H1 (cell line): ENCODE data around the gene PFKP. TPM values are rescaled to one million over a fixed set of nuclear protein-coding genes. Genes with fewer than 3 reads are reported as not detected.

Source experiments
- CTCF ChIA-PET: fragments of 300-600 bp; sonication (Branson Sonifier 250); formaldehyde crosslinking; loops from one replicate; lab custom pipeline; 2021; ENCODE audit not compliant: partially characterized antibody; lab: Charles Lee
- POLR2A ChIA-PET: fragments of 300-600 bp; sonication (Branson Sonifier 250); formaldehyde crosslinking; loops from one replicate; lab custom pipeline; 2021; ENCODE audit warnings: inconsistent platforms; ENCODE audit not compliant: partially characterized antibody; lab: Charles Lee
- DNase-seq, 2 experiments: peaks; one replicate each; pipeline versions ENCODE4 v3.0.0 to v3.0.0-alpha.2; 2010 to 2022; ENCODE audit warnings: low spot score in 2 of 2, low read depth in 1 of 2, mixed read lengths in 1 of 2
- FAIRE-seq: peaks from 2 replicates; lab custom pipeline; 2011; peaks lifted over from hg19 to GRCh38; lab: Jason Lieb, UNC
- H2AFZ ChIP-seq: 2 replicates; pipeline ENCODE4 v1.8.1; 2012; ENCODE audit warnings: low read length, inconsistent platforms
- H2AK5ac ChIP-seq: 2 replicates; pipeline ENCODE4 v1.6.1; 2013; ENCODE audit warnings: low read depth, low read length
- H2BK120ac ChIP-seq: replicated peaks from 2 replicates; pipeline ENCODE3; 2013; ENCODE audit warnings: low read depth, low read length, inconsistent platforms
- H2BK12ac ChIP-seq: 2 replicates; pipeline ENCODE4 v1.6.1; 2013; ENCODE audit warnings: low read depth, low read length
- H2BK15ac ChIP-seq: 2 replicates; pipeline ENCODE4 v1.6.1; 2013; ENCODE audit warnings: low read length
- H2BK20ac ChIP-seq: 2 replicates; pipeline ENCODE4 v1.6.1; 2013; ENCODE audit warnings: low read length
- H2BK5ac ChIP-seq: 2 replicates; pipeline ENCODE4 v1.6.1; 2013; ENCODE audit warnings: low read depth, low read length
- H3K14ac ChIP-seq: 2 replicates; pipeline ENCODE4 v1.6.1; 2013; ENCODE audit warnings: inconsistent platforms; ENCODE audit not compliant: insufficient read length
- H3K18ac ChIP-seq: 2 replicates; pipeline ENCODE4 v1.6.1; 2013; ENCODE audit warnings: low read length; ENCODE audit errors: extremely low read depth
- H3K23ac ChIP-seq: 2 replicates; pipeline ENCODE4 v1.6.1; 2013; ENCODE audit warnings: inconsistent platforms; ENCODE audit not compliant: insufficient read length
- H3K23me2 ChIP-seq: 2 replicates; pipeline ENCODE4 v1.6.1; 2013; ENCODE audit warnings: low read depth, low read length
- H3K27ac ChIP-seq: 2 replicates; pipeline ENCODE4 v1.6.1; 2011; ENCODE audit warnings: low read depth, low read length, inconsistent platforms
- H3K27me3 ChIP-seq, 4 experiments: replicated peaks in 1 of 4; 1 replicate in 1 of 4; 2 replicates in 3 of 4; pipeline versions ENCODE4 v1.6.1 to v1.8.1; 2011 to 2013; ENCODE audit warnings: low read length in 3 of 4, mild to moderate bottlenecking in 3 of 4, inconsistent platforms in 2 of 4, mixed read lengths in 2 of 4, moderate library complexity in 1 of 4; ENCODE audit not compliant: control insufficient read depth in 3 of 4, insufficient read depth in 3 of 4; ENCODE audit errors: extremely low read depth in 1 of 4
- H3K36me3 ChIP-seq, 4 experiments: 2 replicates each; pipeline versions ENCODE4 v1.6.1 to v1.8.1; 2011 to 2013; ENCODE audit warnings: mild to moderate bottlenecking in 4 of 4, low read length in 3 of 4, moderate library complexity in 2 of 4, control low read depth in 1 of 4, inconsistent platforms in 1 of 4; ENCODE audit not compliant: insufficient read depth in 4 of 4, control insufficient read depth in 2 of 4
- H3K4ac ChIP-seq: replicated peaks from 2 replicates; pipeline ENCODE3; 2013; ENCODE audit warnings: low read length, low read depth, mixed read lengths, inconsistent platforms; ENCODE audit not compliant: insufficient read length
- H3K4me1 ChIP-seq, 4 experiments: replicated peaks in 1 of 4; 1 replicate in 1 of 4; 2 replicates in 3 of 4; pipeline versions ENCODE4 v1.6.1 to v1.8.1; 2011 to 2013; ENCODE audit warnings: low read length in 3 of 4, inconsistent platforms in 2 of 4, mixed read lengths in 1 of 4; ENCODE audit not compliant: insufficient read depth in 4 of 4, control insufficient read depth in 3 of 4
- H3K4me2 ChIP-seq, 2 experiments: 2 replicates each; pipeline versions ENCODE4 v1.6.1 to v1.8.1; 2011 to 2013; ENCODE audit warnings: low read depth in 2 of 2, low read length in 2 of 2, control low read depth in 1 of 2, inconsistent platforms in 1 of 2, mild to moderate bottlenecking in 1 of 2; ENCODE audit not compliant: insufficient read depth in 1 of 2
- H3K4me3 ChIP-seq, 4 experiments: fragments of 200-600, 300-600 bp in 1 of 4; sonication (generic), shearing (Covaris generic), sonication (Bioruptor Twin) in 1 of 4; 2 replicates each; pipeline versions ENCODE4 v1.5.1 to v1.8.1; 2011 to 2016; ENCODE audit warnings: low read length in 4 of 4, low read depth in 3 of 4, control low read depth in 2 of 4, inconsistent platforms in 2 of 4, mild to moderate bottlenecking in 2 of 4, mixed read lengths in 1 of 4, moderate library complexity in 1 of 4; ENCODE audit not compliant: insufficient read depth in 2 of 4; ENCODE audit errors: extremely low read depth in 1 of 4
- H3K56ac ChIP-seq: replicated peaks from 2 replicates; pipeline ENCODE3; 2013; ENCODE audit warnings: low read depth, mild to moderate bottlenecking, mixed read lengths, low read length, inconsistent platforms; ENCODE audit not compliant: insufficient read length
- H3K79me1 ChIP-seq: 2 replicates; pipeline ENCODE4 v1.6.1; 2013; ENCODE audit warnings: low read depth, low read length, control low read depth
- H3K79me2 ChIP-seq, 2 experiments: 2 replicates each; pipeline versions ENCODE4 v1.6.1 to v1.8.1; 2012 to 2013; ENCODE audit warnings: low read length in 2 of 2, mild to moderate bottlenecking in 2 of 2, inconsistent platforms in 1 of 2; ENCODE audit not compliant: insufficient read depth in 2 of 2, control insufficient read depth in 1 of 2
- H3K9ac ChIP-seq, 4 experiments: replicated peaks in 1 of 4; 1 replicate in 1 of 4; 2 replicates in 3 of 4; pipeline versions ENCODE4 v1.6.1 to v1.8.1; 2011 to 2013; ENCODE audit warnings: low read depth in 3 of 4, low read length in 3 of 4, control low read depth in 2 of 4, mild to moderate bottlenecking in 2 of 4, moderate library complexity in 2 of 4, inconsistent platforms in 1 of 4; ENCODE audit errors: extremely low read depth in 1 of 4
- H3K9me3 ChIP-seq, 2 experiments: 2 replicates each; pipeline versions ENCODE4 v1.6.1 to v1.8.1; 2012 to 2013; ENCODE audit warnings: mild to moderate bottlenecking in 2 of 2, moderate library complexity in 2 of 2, control low read depth in 1 of 2, inconsistent platforms in 1 of 2, low read depth in 1 of 2, low read length in 1 of 2, mixed read lengths in 1 of 2; ENCODE audit not compliant: insufficient read depth in 2 of 2
- H4K20me1 ChIP-seq, 2 experiments: replicated peaks in 1 of 2; 2 replicates each; pipeline versions ENCODE3 to v1.8.1; 2011 to 2013; ENCODE audit warnings: inconsistent platforms in 2 of 2, low read length in 2 of 2, mild to moderate bottlenecking in 1 of 2; ENCODE audit not compliant: insufficient read depth in 2 of 2, control insufficient read depth in 1 of 2
- H4K5ac ChIP-seq: 2 replicates; pipeline ENCODE4 v1.6.1; 2013; ENCODE audit warnings: low read length, low read depth, mixed read lengths, inconsistent platforms; ENCODE audit not compliant: insufficient read length
- H4K8ac ChIP-seq: 2 replicates; pipeline ENCODE4 v1.8.0; 2013; ENCODE audit warnings: mild to moderate bottlenecking, moderate library complexity, low read length, inconsistent platforms; ENCODE audit not compliant: insufficient read depth; ENCODE audit errors: extremely low read depth
- H4K91ac ChIP-seq: replicated peaks from 2 replicates; pipeline ENCODE3; 2013; ENCODE audit warnings: low read length, mixed read lengths, inconsistent platforms; ENCODE audit not compliant: insufficient read length
- BACH1 ChIP-seq: IDR thresholded peaks from 2 replicates; pipeline ENCODE4 v1.6.1; 2012; ENCODE audit warnings: low read length, improper control_type of control experiment
- CHD2 ChIP-seq: IDR thresholded peaks from 2 replicates; pipeline ENCODE4 v1.6.1; 2012; ENCODE audit warnings: low read length, improper control_type of control experiment
- E2F6 ChIP-seq: IDR thresholded peaks from 2 replicates; pipeline ENCODE4 v1.6.1; 2012; ENCODE audit warnings: inconsistent platforms
- EGR1 ChIP-seq: IDR thresholded peaks from 2 replicates; pipeline ENCODE4 v1.6.1; 2011; ENCODE audit warnings: low read depth, low read length, borderline replicate concordance
- EZH2 ChIP-seq: fragments of 200-600 bp; sonication (generic); IDR thresholded peaks from 2 replicates; pipeline ENCODE4 v1.7.1; 2012; ENCODE audit warnings: low read depth, mild to moderate bottlenecking, moderate library complexity, low read length, inconsistent platforms; ENCODE audit not compliant: severe bottlenecking
- HDAC2 ChIP-seq, 2 experiments: fragments of 300-600 bp in 1 of 2; sonication (generic) in 1 of 2; IDR thresholded peaks; 2 replicates each; pipeline ENCODE4 v1.6.1; 2011 to 2012; ENCODE audit warnings: low read depth in 2 of 2, low read length in 2 of 2, mild to moderate bottlenecking in 2 of 2, moderate library complexity in 2 of 2, borderline replicate concordance in 1 of 2, inconsistent platforms in 1 of 2
- NANOG ChIP-seq: IDR thresholded peaks from 2 replicates; pipeline ENCODE4 v1.6.1; 2011; ENCODE audit warnings: low read length, low read depth, mild to moderate bottlenecking, inconsistent platforms; ENCODE audit not compliant: insufficient read depth, poor library complexity, severe bottlenecking
- RNF2 ChIP-seq: fragments of 200-900, 300-1000 bp; sonication (generic); IDR thresholded peaks from 2 replicates; pipeline ENCODE4 v1.7.1; 2016; ENCODE audit warnings: borderline replicate concordance, low read depth, mild to moderate bottlenecking, antibody characterized with exemption, low read length; ENCODE audit not compliant: poor library complexity, severe bottlenecking; ENCODE audit errors: missing control alignments
- SIN3A ChIP-seq, 2 experiments: IDR thresholded peaks in 1 of 2; conservative IDR thresholded peaks in 1 of 2; 2 replicates each; pipeline ENCODE4 v1.6.1; 2011 to 2012; ENCODE audit warnings: low read length in 2 of 2, improper control_type of control experiment in 1 of 2, low read depth in 1 of 2, mild to moderate bottlenecking in 1 of 2
- SP2 ChIP-seq: IDR thresholded peaks from 2 replicates; pipeline ENCODE4 v1.6.1; 2012; ENCODE audit warnings: mild to moderate bottlenecking, low read length, inconsistent platforms
- SUZ12 ChIP-seq: fragments of 200-600 bp; sonication (generic); IDR thresholded peaks from 2 replicates; pipeline ENCODE4 v1.6.1; 2012; ENCODE audit warnings: mild to moderate bottlenecking, inconsistent platforms, low read length, moderate library complexity, mixed read lengths
- WGBS, 2 experiments: shearing (Covaris generic) in 1 of 2; methylation state at CpG; one replicate each; pipeline versions ENCODE4 v1.1.6 to v1.1.7; 2013 to 2015; ENCODE audit warnings: low lambda C conversion rate in 2 of 2, mixed read lengths in 2 of 2, inconsistent platforms in 1 of 2, low coverage in 1 of 2, missing lambda C conversion rate in 1 of 2; ENCODE audit not compliant: insufficient replicate concordance in 2 of 2, insufficient coverage in 1 of 2, insufficient read length in 1 of 2; ENCODE audit errors: extremely low coverage in 1 of 2, missing lambda C conversion rate in 1 of 2; 5-methylcytosine and 5-hydroxymethylcytosine counted together
- polyA plus RNA-seq, 7 experiments: library from polyadenylated mRNA; depleted of rRNA in 3 of 7; stranded (reverse) in 5 of 7; unstranded in 2 of 7; fragments of >200 nt in 5 of 7; fragments of 200-250 nt in 2 of 7; gene quantifications; 1 replicate in 5 of 7; 2 replicates in 1 of 7; 4 replicates in 1 of 7; pipeline versions ENCODE4 v1.2.1 to v1.2.3, GENCODE V29; 2011 to 2013; ENCODE audit warnings: missing spikeins in 2 of 7, mixed read lengths in 2 of 7
- total RNA-seq: library from RNA; stranded (reverse); fragmentation: NEBNext Ultra II Directional; extraction: Animal tissue kit (Norgen Biotek cat#: 25700); gene quantifications from 2 replicates; pipeline ENCODE4 v1.2.1, GENCODE V29; 2021

The PFKP gene
- total and polyA plus RNA-seq, 2 of the 8 experiments (the other 6 are each of a cell fraction or from before 2014, with no cell fraction given), result 51.2 to 128 TPM

- no peak for FAIRE-seq
- Histone ChIP-seq H3K36me3 (peaks cover 9 to 68% (median 42%) of the 10 kb centered on the region in 4 experiments; a peak in 7 of 8 replicates), H4K5ac (no peak overlapping the region), H2BK5ac (no peak overlapping the region), H2BK15ac (no peak overlapping the region), H3K4me2 (no peak overlapping the region), H3K4ac (no peak overlapping the region), H3K27me3 (no peaks in the 10 kb centered on the region), H3K79me2 (no peaks in the 10 kb centered on the region), H2BK12ac (no peak overlapping the region), H3K14ac (no peak overlapping the region), H3K79me1 (no peaks in the 10 kb centered on the region; the same call in 1 of the 2 replicates), H4K20me1 (peaks cover 3 to 6% of the 10 kb centered on the region in 2 experiments), H2AFZ (no peak overlapping the region), H2BK120ac (no peak overlapping the region), H3K27ac (no peak overlapping the region), H3K4me3 (no peak overlapping the region), H4K8ac (peak overlapping the region; percentile 51; the same call in 1 of the 2 replicates), H3K18ac (no peak overlapping the region), H3K23ac (no peak overlapping the region), H3K4me1 (no peaks in the 10 kb centered on the region), H3K56ac (no peak overlapping the region), H3K9ac (no peak overlapping the region), H3K9me3 (no peaks in the 10 kb centered on the region; a peak in 1 of 4 replicates), H4K91ac (no peak overlapping the region), H3K23me2 (no peaks in the 10 kb centered on the region), H2AK5ac (no peak overlapping the region), H2BK20ac (no peak overlapping the region)
- DNase-seq, result no peak
- WGBS, 2 experiments, result 92% methylated on average over 24 of the region's 24 CpGs; no CpG with 5 or more reads in 1 of the 2 experiments
- ChIA-PET POLR2A (no interaction called here), CTCF (no interaction called here)
- TF ChIP-seq SUZ12 (no peak), SIN3A (conservative IDR thresholded peaks at IDR 0.05 in 1 of 2, IDR thresholded peaks at IDR 0.05 in 1 of 2; ENCODE audit: low read depth in 1 of 2, low read length in 2 of 2) (no peak), NANOG (no peak), SP2 (no peak), EZH2 (no peak), EGR1 (no peak), RNF2 (no peak), E2F6 (no peak), BACH1 (no peak), CHD2 (no peak), HDAC2 (IDR thresholded peaks at IDR 0.05; ENCODE audit: borderline replicate concordance in 1 of 2, low read depth in 2 of 2, low read length in 2 of 2) (no peak)
These were observed 61.2 kb downstream of the PFKP start for GRCh38 chr10:3128379-3129130.
